H1 (cell line): Measurements from ENCODE around the gene CNNM4. TPM values are rescaled to one million over a fixed set of nuclear protein-coding genes. Genes with fewer than 3 reads are reported as not detected.

Experiments used
- CTCF ChIA-PET: fragments of 300-600 bp; sonication (Branson Sonifier 250); formaldehyde crosslinking; loops from one replicate; lab custom pipeline; 2021; ENCODE audit not compliant: partially characterized antibody; lab: Charles Lee
- POLR2A ChIA-PET: fragments of 300-600 bp; sonication (Branson Sonifier 250); formaldehyde crosslinking; loops from one replicate; lab custom pipeline; 2021; ENCODE audit warnings: inconsistent platforms; ENCODE audit not compliant: partially characterized antibody; lab: Charles Lee
- DNase-seq, 2 experiments: peaks; one replicate each; pipeline versions ENCODE4 v3.0.0 to v3.0.0-alpha.2; 2010 to 2022; ENCODE audit warnings: low spot score in 2 of 2, low read depth in 1 of 2, mixed read lengths in 1 of 2
- FAIRE-seq: peaks from 2 replicates; lab custom pipeline; 2011; peaks lifted over from hg19 to GRCh38; lab: Jason Lieb, UNC
- H2AFZ ChIP-seq: 2 replicates; pipeline ENCODE4 v1.8.1; 2012; ENCODE audit warnings: low read length, inconsistent platforms
- H2AK5ac ChIP-seq: 2 replicates; pipeline ENCODE4 v1.6.1; 2013; ENCODE audit warnings: low read depth, low read length
- H2BK120ac ChIP-seq: replicated peaks from 2 replicates; pipeline ENCODE3; 2013; ENCODE audit warnings: low read depth, low read length, inconsistent platforms
- H2BK12ac ChIP-seq: 2 replicates; pipeline ENCODE4 v1.6.1; 2013; ENCODE audit warnings: low read depth, low read length
- H2BK15ac ChIP-seq: 2 replicates; pipeline ENCODE4 v1.6.1; 2013; ENCODE audit warnings: low read length
- H2BK20ac ChIP-seq: 2 replicates; pipeline ENCODE4 v1.6.1; 2013; ENCODE audit warnings: low read length
- H2BK5ac ChIP-seq: 2 replicates; pipeline ENCODE4 v1.6.1; 2013; ENCODE audit warnings: low read depth, low read length
- H3K14ac ChIP-seq: 2 replicates; pipeline ENCODE4 v1.6.1; 2013; ENCODE audit warnings: inconsistent platforms; ENCODE audit not compliant: insufficient read length
- H3K18ac ChIP-seq: 2 replicates; pipeline ENCODE4 v1.6.1; 2013; ENCODE audit warnings: low read length; ENCODE audit errors: extremely low read depth
- H3K23ac ChIP-seq: 2 replicates; pipeline ENCODE4 v1.6.1; 2013; ENCODE audit warnings: inconsistent platforms; ENCODE audit not compliant: insufficient read length
- H3K23me2 ChIP-seq: 2 replicates; pipeline ENCODE4 v1.6.1; 2013; ENCODE audit warnings: low read depth, low read length
- H3K27ac ChIP-seq: 2 replicates; pipeline ENCODE4 v1.6.1; 2011; ENCODE audit warnings: low read depth, low read length, inconsistent platforms
- H3K27me3 ChIP-seq, 4 experiments: replicated peaks in 1 of 4; 1 replicate in 1 of 4; 2 replicates in 3 of 4; pipeline versions ENCODE4 v1.6.1 to v1.8.1; 2011 to 2013; ENCODE audit warnings: low read length in 3 of 4, mild to moderate bottlenecking in 3 of 4, inconsistent platforms in 2 of 4, mixed read lengths in 2 of 4, moderate library complexity in 1 of 4; ENCODE audit not compliant: control insufficient read depth in 3 of 4, insufficient read depth in 3 of 4; ENCODE audit errors: extremely low read depth in 1 of 4
- H3K36me3 ChIP-seq, 4 experiments: 2 replicates each; pipeline versions ENCODE4 v1.6.1 to v1.8.1; 2011 to 2013; ENCODE audit warnings: mild to moderate bottlenecking in 4 of 4, low read length in 3 of 4, moderate library complexity in 2 of 4, control low read depth in 1 of 4, inconsistent platforms in 1 of 4; ENCODE audit not compliant: insufficient read depth in 4 of 4, control insufficient read depth in 2 of 4
- H3K4ac ChIP-seq: replicated peaks from 2 replicates; pipeline ENCODE3; 2013; ENCODE audit warnings: low read length, low read depth, mixed read lengths, inconsistent platforms; ENCODE audit not compliant: insufficient read length
- H3K4me1 ChIP-seq, 4 experiments: replicated peaks in 1 of 4; 1 replicate in 1 of 4; 2 replicates in 3 of 4; pipeline versions ENCODE4 v1.6.1 to v1.8.1; 2011 to 2013; ENCODE audit warnings: low read length in 3 of 4, inconsistent platforms in 2 of 4, mixed read lengths in 1 of 4; ENCODE audit not compliant: insufficient read depth in 4 of 4, control insufficient read depth in 3 of 4
- H3K4me2 ChIP-seq, 2 experiments: 2 replicates each; pipeline versions ENCODE4 v1.6.1 to v1.8.1; 2011 to 2013; ENCODE audit warnings: low read depth in 2 of 2, low read length in 2 of 2, control low read depth in 1 of 2, inconsistent platforms in 1 of 2, mild to moderate bottlenecking in 1 of 2; ENCODE audit not compliant: insufficient read depth in 1 of 2
- H3K4me3 ChIP-seq, 4 experiments: fragments of 200-600, 300-600 bp in 1 of 4; sonication (generic), shearing (Covaris generic), sonication (Bioruptor Twin) in 1 of 4; 2 replicates each; pipeline versions ENCODE4 v1.5.1 to v1.8.1; 2011 to 2016; ENCODE audit warnings: low read length in 4 of 4, low read depth in 3 of 4, control low read depth in 2 of 4, inconsistent platforms in 2 of 4, mild to moderate bottlenecking in 2 of 4, mixed read lengths in 1 of 4, moderate library complexity in 1 of 4; ENCODE audit not compliant: insufficient read depth in 2 of 4; ENCODE audit errors: extremely low read depth in 1 of 4
- H3K56ac ChIP-seq: replicated peaks from 2 replicates; pipeline ENCODE3; 2013; ENCODE audit warnings: low read depth, mild to moderate bottlenecking, mixed read lengths, low read length, inconsistent platforms; ENCODE audit not compliant: insufficient read length
- H3K79me1 ChIP-seq: 2 replicates; pipeline ENCODE4 v1.6.1; 2013; ENCODE audit warnings: low read depth, low read length, control low read depth
- H3K79me2 ChIP-seq, 2 experiments: 2 replicates each; pipeline versions ENCODE4 v1.6.1 to v1.8.1; 2012 to 2013; ENCODE audit warnings: low read length in 2 of 2, mild to moderate bottlenecking in 2 of 2, inconsistent platforms in 1 of 2; ENCODE audit not compliant: insufficient read depth in 2 of 2, control insufficient read depth in 1 of 2
- H3K9ac ChIP-seq, 4 experiments: replicated peaks in 1 of 4; 1 replicate in 1 of 4; 2 replicates in 3 of 4; pipeline versions ENCODE4 v1.6.1 to v1.8.1; 2011 to 2013; ENCODE audit warnings: low read depth in 3 of 4, low read length in 3 of 4, control low read depth in 2 of 4, mild to moderate bottlenecking in 2 of 4, moderate library complexity in 2 of 4, inconsistent platforms in 1 of 4; ENCODE audit errors: extremely low read depth in 1 of 4
- H3K9me3 ChIP-seq, 2 experiments: 2 replicates each; pipeline versions ENCODE4 v1.6.1 to v1.8.1; 2012 to 2013; ENCODE audit warnings: mild to moderate bottlenecking in 2 of 2, moderate library complexity in 2 of 2, control low read depth in 1 of 2, inconsistent platforms in 1 of 2, low read depth in 1 of 2, low read length in 1 of 2, mixed read lengths in 1 of 2; ENCODE audit not compliant: insufficient read depth in 2 of 2
- H4K20me1 ChIP-seq, 2 experiments: replicated peaks in 1 of 2; 2 replicates each; pipeline versions ENCODE3 to v1.8.1; 2011 to 2013; ENCODE audit warnings: inconsistent platforms in 2 of 2, low read length in 2 of 2, mild to moderate bottlenecking in 1 of 2; ENCODE audit not compliant: insufficient read depth in 2 of 2, control insufficient read depth in 1 of 2
- H4K5ac ChIP-seq: 2 replicates; pipeline ENCODE4 v1.6.1; 2013; ENCODE audit warnings: low read length, low read depth, mixed read lengths, inconsistent platforms; ENCODE audit not compliant: insufficient read length
- H4K8ac ChIP-seq: 2 replicates; pipeline ENCODE4 v1.8.0; 2013; ENCODE audit warnings: mild to moderate bottlenecking, moderate library complexity, low read length, inconsistent platforms; ENCODE audit not compliant: insufficient read depth; ENCODE audit errors: extremely low read depth
- H4K91ac ChIP-seq: replicated peaks from 2 replicates; pipeline ENCODE3; 2013; ENCODE audit warnings: low read length, mixed read lengths, inconsistent platforms; ENCODE audit not compliant: insufficient read length
- CEBPB ChIP-seq: IDR thresholded peaks from 2 replicates; pipeline ENCODE4 v1.6.1; 2012; ENCODE audit warnings: low read depth, low read length
- KDM4A ChIP-seq: IDR thresholded peaks from one replicate; pipeline ENCODE4 v1.7.1; 2012; ENCODE audit warnings: low read depth, mild to moderate bottlenecking, moderate library complexity, low read length, inconsistent platforms; ENCODE audit not compliant: severe bottlenecking
- NRF1 ChIP-seq: IDR thresholded peaks from 2 replicates; pipeline ENCODE4 v1.6.1; 2011; ENCODE audit warnings: mild to moderate bottlenecking, low read depth, low read length, improper control_type of control experiment
- SIN3A ChIP-seq, 2 experiments: IDR thresholded peaks in 1 of 2; conservative IDR thresholded peaks in 1 of 2; 2 replicates each; pipeline ENCODE4 v1.6.1; 2011 to 2012; ENCODE audit warnings: low read length in 2 of 2, improper control_type of control experiment in 1 of 2, low read depth in 1 of 2, mild to moderate bottlenecking in 1 of 2
- SP1 ChIP-seq: IDR thresholded peaks from 2 replicates; pipeline ENCODE4 v1.6.1; 2011; ENCODE audit warnings: low read depth, low read length
- SRF ChIP-seq: IDR thresholded peaks from 2 replicates; pipeline ENCODE4 v1.6.1; 2011; ENCODE audit warnings: mild to moderate bottlenecking, low read depth, low read length, moderate library complexity
- TCF12 ChIP-seq: IDR thresholded peaks from 2 replicates; pipeline ENCODE4 v1.6.1; 2011; ENCODE audit warnings: low read depth, mild to moderate bottlenecking, low read length
- WGBS, 2 experiments: shearing (Covaris generic) in 1 of 2; methylation state at CpG; one replicate each; pipeline versions ENCODE4 v1.1.6 to v1.1.7; 2013 to 2015; ENCODE audit warnings: low lambda C conversion rate in 2 of 2, mixed read lengths in 2 of 2, inconsistent platforms in 1 of 2, low coverage in 1 of 2, missing lambda C conversion rate in 1 of 2; ENCODE audit not compliant: insufficient replicate concordance in 2 of 2, insufficient coverage in 1 of 2, insufficient read length in 1 of 2; ENCODE audit errors: extremely low coverage in 1 of 2, missing lambda C conversion rate in 1 of 2; 5-methylcytosine and 5-hydroxymethylcytosine counted together
- polyA plus RNA-seq, 7 experiments: library from polyadenylated mRNA; depleted of rRNA in 3 of 7; stranded (reverse) in 5 of 7; unstranded in 2 of 7; fragments of >200 nt in 5 of 7; fragments of 200-250 nt in 2 of 7; gene quantifications; 1 replicate in 5 of 7; 2 replicates in 1 of 7; 4 replicates in 1 of 7; pipeline versions ENCODE4 v1.2.1 to v1.2.3, GENCODE V29; 2011 to 2013; ENCODE audit warnings: missing spikeins in 2 of 7, mixed read lengths in 2 of 7
- total RNA-seq: library from RNA; stranded (reverse); fragmentation: NEBNext Ultra II Directional; extraction: Animal tissue kit (Norgen Biotek cat#: 25700); gene quantifications from 2 replicates; pipeline ENCODE4 v1.2.1, GENCODE V29; 2021
- TF ChIP-seq, protein P1 (sequence below): IDR thresholded peaks from 2 replicates; pipeline ENCODE4 v1.6.1; 2012; ENCODE audit warnings: inconsistent platforms
- TF ChIP-seq, protein P2 (sequence below): IDR thresholded peaks from 2 replicates; pipeline ENCODE4 v1.6.1; 2011; ENCODE audit warnings: low read length, improper control_type of control experiment
- TF ChIP-seq, protein P3 (sequence below), 3 experiments: IDR thresholded peaks; 1 replicate in 2 of 3; 2 replicates in 1 of 3; pipeline versions ENCODE4 v1.5.1 to v1.6.1; 2011; ENCODE audit warnings: low read length in 3 of 3, mild to moderate bottlenecking in 3 of 3, inconsistent platforms in 2 of 3, low read depth in 1 of 3, moderate library complexity in 1 of 3; ENCODE audit not compliant: insufficient read depth in 1 of 3; ENCODE audit errors: control extremely low read depth in 1 of 3

CNNM4 gene
- total and polyA plus RNA-seq, 2 of the 8 experiments (the other 6 are each of a cell fraction or from before 2014, with no cell fraction given), result 10.3 to 11.0 TPM

DNA sequence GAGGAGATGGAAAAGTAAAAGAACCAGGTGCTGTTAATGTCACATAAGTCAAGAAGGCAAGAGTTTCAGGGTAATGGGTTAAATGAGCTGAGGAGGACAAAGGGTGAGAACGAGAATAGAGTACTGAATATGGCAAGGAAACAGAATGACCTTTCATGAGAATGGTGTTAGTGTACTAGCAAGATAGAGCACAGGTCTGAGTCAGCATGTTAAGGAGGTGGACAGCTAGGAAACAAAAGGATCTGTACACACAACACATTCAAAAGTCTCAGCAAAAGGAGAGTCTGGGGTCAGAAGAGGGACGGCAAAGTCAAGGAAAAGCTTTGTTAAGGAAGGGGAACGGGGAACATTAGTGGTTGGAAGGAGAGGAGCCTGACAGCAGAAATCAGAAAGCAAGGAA lies 49.7 kb upstream of the CNNM4 start:
- no peak overlapping the region for H3K4me3 ChIP-seq
- no peak overlapping the region for H2BK5ac ChIP-seq
- H4K8ac ChIP-seq, result no peak overlapping the region
- no peak overlapping the region for H2BK15ac ChIP-seq
- no peak overlapping the region for H2AFZ ChIP-seq
- no peak overlapping the region for H4K91ac ChIP-seq
- no peak overlapping the region for H3K14ac ChIP-seq
- no peak overlapping the region for H3K4me2 ChIP-seq
- H3K79me2 ChIP-seq, result no peaks in the 10 kb centered on the region
- H4K5ac ChIP-seq, result no peak overlapping the region
- H3K36me3 ChIP-seq, result peaks cover 12 to 53% (median 43%) of the 10 kb centered on the region in 4 experiments
- H2AK5ac ChIP-seq, result no peak overlapping the region
- FAIRE-seq (no peak), DNase-seq (no peak)
- H4K20me1 ChIP-seq, result peaks cover 0 to 7% of the 10 kb centered on the region in 2 experiments
- no peak overlapping the region for H3K56ac ChIP-seq
- H3K9me3 ChIP-seq, result no peaks in the 10 kb centered on the region
- no peak overlapping the region for H2BK20ac ChIP-seq
- no peaks in the 10 kb centered on the region; a peak in 1 of 7 replicates for H3K27me3 ChIP-seq
- 80% methylated on average over 3 of the region's 3 CpGs; no CpG with 5 or more reads in 1 of the 2 experiments for WGBS, 2 experiments
- H3K27ac ChIP-seq, result no peak overlapping the region
- H3K79me1 ChIP-seq, result peaks cover 4% of the 10 kb centered on the region; the same call in 1 of the 2 replicates
- no peak overlapping the region for H2BK120ac ChIP-seq
- CTCF ChIA-PET, result interaction anchor here (1.3 kb wide), 1 partner anchor 11 kb away, joined by 4 read pairs; no protein-coding TSS in a partner anchor
- H2BK12ac ChIP-seq, result no peak overlapping the region
- no peaks in the 10 kb centered on the region for H3K4me1 ChIP-seq
- no peak overlapping the region for H3K4ac ChIP-seq
- POLR2A ChIA-PET, result interaction anchor here (1.1 kb wide), 1 partner anchor 10 kb away, joined by 4 read pairs; no protein-coding TSS in a partner anchor
- H3K23me2 ChIP-seq, result no peaks in the 10 kb centered on the region
- no peak overlapping the region for H3K9ac ChIP-seq
- no peak overlapping the region for H3K23ac ChIP-seq
- H3K18ac ChIP-seq, result no peak overlapping the region
- no peak for TF ChIP-seq SP1
- no peak for TF ChIP-seq KDM4A
- TF ChIP-seq SIN3A (conservative IDR thresholded peaks at IDR 0.05 in 1 of 2, IDR thresholded peaks at IDR 0.05 in 1 of 2; ENCODE audit: low read depth in 1 of 2, low read length in 2 of 2), result no peak
- TF ChIP-seq, protein P1, sequence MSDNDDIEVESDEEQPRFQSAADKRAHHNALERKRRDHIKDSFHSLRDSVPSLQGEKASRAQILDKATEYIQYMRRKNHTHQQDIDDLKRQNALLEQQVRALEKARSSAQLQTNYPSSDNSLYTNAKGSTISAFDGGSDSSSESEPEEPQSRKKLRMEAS, result no peak
- no peak for TF ChIP-seq TCF12
- TF ChIP-seq, protein P2, sequence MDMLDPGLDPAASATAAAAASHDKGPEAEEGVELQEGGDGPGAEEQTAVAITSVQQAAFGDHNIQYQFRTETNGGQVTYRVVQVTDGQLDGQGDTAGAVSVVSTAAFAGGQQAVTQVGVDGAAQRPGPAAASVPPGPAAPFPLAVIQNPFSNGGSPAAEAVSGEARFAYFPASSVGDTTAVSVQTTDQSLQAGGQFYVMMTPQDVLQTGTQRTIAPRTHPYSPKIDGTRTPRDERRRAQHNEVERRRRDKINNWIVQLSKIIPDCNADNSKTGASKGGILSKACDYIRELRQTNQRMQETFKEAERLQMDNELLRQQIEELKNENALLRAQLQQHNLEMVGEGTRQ, result no peak
- TF ChIP-seq CEBPB, result no peak
- TF ChIP-seq, protein P3, sequence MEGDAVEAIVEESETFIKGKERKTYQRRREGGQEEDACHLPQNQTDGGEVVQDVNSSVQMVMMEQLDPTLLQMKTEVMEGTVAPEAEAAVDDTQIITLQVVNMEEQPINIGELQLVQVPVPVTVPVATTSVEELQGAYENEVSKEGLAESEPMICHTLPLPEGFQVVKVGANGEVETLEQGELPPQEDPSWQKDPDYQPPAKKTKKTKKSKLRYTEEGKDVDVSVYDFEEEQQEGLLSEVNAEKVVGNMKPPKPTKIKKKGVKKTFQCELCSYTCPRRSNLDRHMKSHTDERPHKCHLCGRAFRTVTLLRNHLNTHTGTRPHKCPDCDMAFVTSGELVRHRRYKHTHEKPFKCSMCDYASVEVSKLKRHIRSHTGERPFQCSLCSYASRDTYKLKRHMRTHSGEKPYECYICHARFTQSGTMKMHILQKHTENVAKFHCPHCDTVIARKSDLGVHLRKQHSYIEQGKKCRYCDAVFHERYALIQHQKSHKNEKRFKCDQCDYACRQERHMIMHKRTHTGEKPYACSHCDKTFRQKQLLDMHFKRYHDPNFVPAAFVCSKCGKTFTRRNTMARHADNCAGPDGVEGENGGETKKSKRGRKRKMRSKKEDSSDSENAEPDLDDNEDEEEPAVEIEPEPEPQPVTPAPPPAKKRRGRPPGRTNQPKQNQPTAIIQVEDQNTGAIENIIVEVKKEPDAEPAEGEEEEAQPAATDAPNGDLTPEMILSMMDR (IDR thresholded peaks at IDR 0.05; ENCODE audit: control extremely low read depth in 1 of 3, insufficient read depth in 1 of 3, low read depth in 1 of 3, low read length in 3 of 3), result no peak
- no peak for TF ChIP-seq SRF
- no peak for TF ChIP-seq NRF1
